Embryonic facial prominence (tissue), 1 donor: ENCODE measurements around the gene KIAA0753.
"Not testable (repeated sequence)": the region's sequence is repeated elsewhere in the genome, so short reads cannot be mapped to it uniquely, and the experiment has no call there.

ENCODE experiments used
- DNase-seq: peaks from one replicate; pipeline ENCODE4 v3.0.0-alpha.2; 2016; ENCODE audit errors: extremely low spot score

The KIAA0753 gene

DNA sequence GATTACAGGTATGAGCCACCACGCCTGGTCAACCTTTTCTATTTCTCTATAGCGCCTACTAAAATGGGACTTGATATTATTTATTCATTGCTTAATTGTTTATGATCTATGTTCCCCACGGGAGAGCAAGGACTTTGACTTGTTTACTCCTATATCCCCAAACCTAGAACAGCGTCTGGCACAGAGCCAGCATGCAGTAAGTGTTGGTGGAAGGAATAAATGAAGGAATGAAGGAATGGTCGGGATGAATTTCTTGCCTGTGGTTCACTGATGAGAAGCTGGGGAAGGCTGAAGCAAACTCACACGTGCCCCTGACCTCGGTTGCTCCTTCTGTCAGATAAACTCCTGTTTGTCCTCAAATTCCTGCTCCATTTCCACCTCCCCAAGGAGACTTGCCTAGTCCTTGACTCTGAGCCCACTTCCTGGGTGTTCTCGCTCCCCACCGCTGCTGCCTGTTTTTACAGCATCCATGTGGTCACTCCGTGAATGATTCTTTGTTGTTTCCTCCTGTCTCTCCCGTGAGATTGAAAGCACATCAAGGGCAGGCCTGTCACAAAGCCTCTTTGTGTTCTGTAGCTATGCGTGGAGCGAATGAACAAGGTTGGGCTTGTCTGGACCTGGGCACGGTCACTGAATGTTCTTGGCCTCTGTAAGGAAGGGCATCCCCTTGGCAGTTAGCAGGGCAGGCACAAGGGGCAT lies 28.4 kb upstream of the KIAA0753 start:
- DNase-seq = no peak

GRCh38 chr17:6668219-6668618 lies 27.7 kb upstream of the KIAA0753 start:
- DNase-seq = no peak

- no peak for DNase-seq
Measured at GRCh38 chr17:6667516-6667915, 27.0 kb upstream of the KIAA0753 start.

- no peak for DNase-seq
Measured at GRCh38 chr17:6666557-6666956, 26.0 kb upstream of the KIAA0753 start.

- peak; percentile 65 for DNase-seq
Measured at GRCh38 chr17:6666077-6666521, 25.6 kb upstream of the KIAA0753 start.

DNA sequence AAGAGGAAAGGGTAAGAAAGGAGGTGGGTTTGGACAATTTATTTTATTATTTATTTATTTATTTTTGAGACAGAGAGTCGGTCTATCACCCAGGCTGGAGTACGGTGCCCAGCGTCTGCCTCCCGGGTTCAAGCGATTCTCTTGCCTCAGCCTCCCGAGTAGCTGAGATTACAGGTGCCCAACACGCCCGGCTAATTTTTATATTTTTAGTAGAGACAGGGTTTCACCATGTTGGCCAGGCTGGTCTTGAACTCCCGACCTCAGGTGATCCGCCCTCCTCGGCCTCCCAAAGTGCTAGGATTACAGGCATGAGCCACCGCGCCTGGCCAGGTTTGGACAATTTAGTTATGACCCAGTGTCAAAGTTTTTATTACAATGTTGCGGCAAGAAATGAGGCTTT lies 22.7 kb upstream of the KIAA0753 start:
- not testable (repeated sequence) for DNase-seq

DNA sequence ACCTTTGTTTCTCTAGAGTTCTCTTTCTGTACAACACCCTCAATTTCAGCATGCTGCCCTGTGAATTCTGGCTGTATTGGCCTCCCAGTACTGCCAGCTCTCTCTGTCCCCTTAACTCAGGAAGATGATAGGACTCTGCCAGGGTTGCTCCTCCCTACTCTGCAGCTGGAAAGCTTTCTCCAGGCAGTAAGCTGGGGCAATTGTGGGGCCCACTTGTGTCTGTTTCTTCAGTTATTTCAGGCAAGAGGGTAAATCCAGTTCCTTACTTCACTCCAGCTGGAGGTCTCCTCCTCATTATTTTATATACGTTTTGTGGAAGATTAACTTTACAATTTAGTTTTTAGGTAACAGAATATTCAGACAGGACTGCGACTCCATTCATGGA lies 20.9 kb upstream of the KIAA0753 start:
- no peak for DNase-seq

DNA sequence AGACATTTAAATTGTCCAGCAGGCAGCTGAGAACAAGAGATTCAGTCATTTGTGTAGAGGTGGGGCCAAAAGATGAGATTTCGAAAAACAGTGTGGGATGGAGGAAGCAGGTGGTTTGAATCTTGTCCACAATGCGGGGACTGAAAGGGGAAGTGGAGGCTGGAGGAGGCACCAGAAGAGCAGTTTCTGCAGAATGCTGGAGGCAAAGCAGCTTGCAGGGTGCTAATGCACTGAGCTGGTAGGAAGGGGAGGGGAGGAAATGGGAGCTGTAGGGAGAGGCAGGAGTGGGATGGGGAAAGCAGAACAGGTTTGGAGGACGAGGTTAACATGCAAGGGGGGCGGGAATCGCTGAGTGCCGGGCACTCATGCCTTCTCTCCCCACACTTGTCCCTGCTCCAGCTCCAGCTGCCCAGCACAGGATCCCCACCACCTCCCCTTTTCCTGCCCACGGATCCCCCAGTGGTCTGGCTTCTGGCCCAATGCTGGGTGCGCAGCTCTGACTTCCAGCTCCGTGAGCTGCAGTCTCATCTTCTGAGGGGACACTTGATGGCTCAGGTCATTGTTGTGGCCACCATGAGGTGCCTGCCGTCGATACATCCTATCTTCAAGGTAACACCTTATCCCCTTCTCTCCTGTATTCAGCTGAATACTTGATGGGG lies 20.4 kb upstream of the KIAA0753 start:
- no peak for DNase-seq

DNA sequence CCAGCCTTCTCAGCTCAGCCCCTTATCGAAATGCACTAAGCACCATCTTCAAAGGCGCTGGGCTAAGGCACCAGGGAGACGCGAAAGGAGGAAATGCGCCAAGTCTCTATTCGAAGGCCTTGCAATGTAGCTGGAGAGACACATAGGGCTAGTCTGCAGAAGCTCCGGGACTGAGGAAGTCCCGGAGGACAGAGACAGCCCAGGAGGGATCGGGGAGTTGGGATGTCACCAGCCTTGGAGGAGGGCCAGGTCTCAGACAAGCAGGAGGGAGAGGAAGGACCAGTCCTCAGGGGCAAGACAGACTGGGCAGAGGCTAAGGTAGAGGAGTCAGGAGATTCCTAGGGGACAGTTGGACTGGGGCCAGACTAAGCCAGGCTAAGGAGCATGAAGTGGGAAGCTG lies 19.6 kb upstream of the KIAA0753 start:
- no peak for DNase-seq

DNA sequence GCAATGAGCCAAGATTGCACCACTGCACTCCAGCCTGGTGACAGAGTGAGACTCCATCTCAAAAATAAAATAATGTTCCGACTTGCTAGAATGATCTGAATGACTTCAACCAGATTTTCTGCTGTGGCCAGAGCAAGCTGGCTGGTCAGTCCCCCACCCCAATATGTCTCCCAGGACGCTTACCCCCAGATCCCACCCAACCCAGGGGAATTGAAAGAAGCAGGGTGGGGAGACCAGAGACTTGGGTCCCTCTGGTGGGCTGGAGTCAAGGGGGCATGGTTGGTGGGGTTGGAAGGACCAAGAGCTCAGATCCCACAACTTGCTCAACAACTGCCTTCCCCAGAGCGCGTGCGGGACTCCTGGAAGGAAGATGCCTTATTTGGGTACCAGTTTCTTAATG lies 17.9 kb upstream of the KIAA0753 start:
- DNase-seq = not testable (repeated sequence)

GRCh38 chr17:6657633-6658287 lies 17.2 kb upstream of the KIAA0753 start:
- DNase-seq = no peak

DNA sequence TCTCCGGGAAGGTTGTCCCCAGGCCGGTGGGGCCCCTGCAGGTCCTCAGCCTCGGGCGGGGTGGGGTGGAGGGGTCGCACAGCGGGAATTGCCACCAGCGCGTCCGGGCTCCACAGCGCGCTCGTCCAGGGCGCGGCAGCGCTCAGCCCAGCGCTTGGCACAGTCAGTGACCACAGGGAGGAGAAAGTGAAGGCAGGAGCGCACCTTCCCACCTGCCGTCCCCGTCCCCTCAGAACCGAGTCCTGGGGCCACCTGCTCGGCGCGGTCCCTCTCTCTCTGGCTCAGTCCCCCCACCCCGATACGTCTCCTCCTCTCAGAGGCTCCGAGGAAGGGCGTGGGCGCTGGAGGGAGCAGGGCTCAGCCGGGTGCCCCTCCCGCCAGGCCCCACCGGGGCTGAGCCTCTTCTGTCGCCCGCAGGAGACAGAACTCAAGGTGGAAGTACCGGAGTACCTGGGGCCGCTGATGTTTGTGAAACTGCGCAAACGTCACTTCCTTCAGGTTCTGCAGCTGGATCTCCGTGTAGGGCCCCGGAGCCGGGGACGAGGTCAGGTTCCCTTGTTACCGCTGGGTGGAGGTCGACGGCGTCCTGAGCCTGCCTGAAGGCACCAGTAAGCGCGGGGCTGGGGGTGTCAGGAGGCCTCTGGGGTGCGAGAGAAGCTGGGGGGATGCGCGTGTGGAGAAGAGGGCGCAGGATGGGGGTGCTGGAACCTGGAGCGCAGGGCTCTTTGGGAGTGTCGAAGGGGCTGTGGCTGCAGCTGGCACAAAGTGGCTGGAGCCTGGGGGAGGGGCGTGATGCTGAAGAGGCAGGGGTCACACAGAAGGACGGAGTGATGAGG lies 16.5 kb upstream of the KIAA0753 start:
- not testable (repeated sequence) for DNase-seq

DNA sequence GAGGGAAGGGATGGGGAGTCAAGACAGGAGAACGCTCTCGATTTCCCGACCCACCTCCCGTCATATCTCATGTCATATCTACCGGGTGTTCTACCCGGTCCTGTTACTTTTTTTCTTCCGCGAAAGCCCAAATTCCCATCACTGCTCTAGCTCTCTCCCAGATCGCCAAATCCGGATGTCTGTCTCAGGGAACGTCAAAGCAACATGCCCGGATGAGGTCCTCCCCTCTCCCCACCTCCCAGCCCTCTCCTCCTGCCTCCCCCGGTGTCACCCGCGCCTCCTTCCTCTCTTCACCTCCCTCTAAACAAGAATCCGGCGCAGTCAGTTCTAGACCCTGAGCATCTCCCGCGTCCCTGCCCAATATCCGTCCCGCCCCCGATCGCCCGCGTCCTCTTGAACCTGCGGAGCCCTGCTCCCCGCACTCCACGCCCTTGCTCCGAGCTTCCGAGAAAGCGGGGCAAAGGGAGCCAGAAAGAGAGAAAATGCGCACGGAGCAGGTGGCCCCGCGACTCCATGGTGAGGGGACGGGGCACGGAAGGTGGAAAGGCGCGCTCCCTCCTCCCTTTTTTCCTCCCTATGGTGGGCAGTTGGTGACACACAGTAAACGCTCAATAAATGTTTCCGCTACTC lies 15.3 kb upstream of the KIAA0753 start:
- DNase-seq = not testable (repeated sequence)

- DNase-seq = no peak
Measured at GRCh38 chr17:6654841-6655731, 14.6 kb upstream of the KIAA0753 start.

GRCh38 chr17:6651919-6652452 lies 11.5 kb upstream of the KIAA0753 start:
- DNase-seq = no peak

DNA sequence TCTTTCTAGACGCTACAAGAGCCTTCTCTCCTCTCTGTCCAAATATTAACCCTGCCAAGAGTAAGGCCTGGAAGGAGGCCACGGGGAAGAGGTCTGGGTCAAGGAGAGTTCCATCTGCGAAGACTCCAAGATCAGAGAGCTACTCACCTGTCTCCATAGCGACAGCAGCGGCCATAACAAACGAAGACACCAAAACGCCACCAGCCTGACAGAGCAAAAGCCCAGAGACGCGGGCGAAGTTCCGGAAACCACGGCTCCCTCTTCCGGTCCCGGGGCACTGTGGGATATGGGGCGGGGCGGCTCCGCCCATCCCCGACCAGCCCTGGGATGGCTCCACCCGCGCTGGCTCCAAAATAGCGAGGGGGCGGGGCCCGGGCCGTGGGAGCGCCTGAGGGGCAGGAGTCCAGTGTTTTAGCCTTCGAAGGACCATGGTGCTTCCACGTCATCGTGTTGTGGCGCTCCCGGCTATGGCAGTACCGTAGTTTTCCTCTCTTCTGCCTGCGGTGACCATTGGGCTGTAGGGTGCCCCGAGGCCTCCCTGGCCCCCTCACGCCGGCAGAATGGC lies 10.9 kb upstream of the KIAA0753 start, which contains the start of the genes C17orf100 and MED31:
Gene C17orf100, plus strand, starts transcription at position 409 of the 565 bp plus-strand sequence. Its CDS starts 152 bp downstream, at position 561.
Gene MED31, minus strand, starts transcription at position 252 of the 565 bp plus-strand sequence. Its CDS starts 77 bp downstream, at position 175.
- peak; percentile 82 for DNase-seq

- DNase-seq = no peak
Measured at GRCh38 chr17:6648181-6648580, 7.7 kb upstream of the KIAA0753 start.

DNA sequence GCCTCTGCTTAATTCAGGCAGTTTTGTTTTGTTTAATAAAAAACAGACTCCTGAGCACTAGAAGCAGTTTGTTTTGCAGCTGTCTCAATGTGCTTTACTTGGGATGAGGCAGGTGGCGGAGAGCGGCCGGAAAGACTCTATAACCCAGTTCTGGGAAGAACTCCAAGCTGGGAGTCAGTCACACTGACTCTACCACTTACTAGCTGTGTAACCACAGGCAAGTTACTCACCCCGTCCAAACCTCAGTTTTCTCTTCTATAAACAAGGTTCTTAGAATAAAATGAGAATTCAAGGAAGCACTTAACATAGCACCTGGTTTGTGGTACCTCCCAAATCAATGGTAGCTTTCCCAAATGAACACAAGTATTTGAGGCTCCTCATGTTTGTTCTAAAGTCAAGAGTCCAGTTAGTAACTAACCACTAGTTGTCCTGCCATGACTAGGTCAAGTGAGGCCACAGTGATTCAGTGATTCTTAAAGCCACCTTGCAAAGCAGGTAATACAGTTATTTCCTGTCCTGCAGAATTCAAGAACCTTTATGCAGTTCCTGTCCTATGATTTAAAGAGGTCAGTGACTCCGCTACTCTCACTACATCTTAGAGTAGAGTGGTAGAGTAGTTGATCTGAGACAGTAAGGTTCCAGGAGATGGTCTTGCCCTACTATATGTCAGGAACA lies 3.1 kb upstream of the KIAA0753 start:
- DNase-seq = no peak

DNA sequence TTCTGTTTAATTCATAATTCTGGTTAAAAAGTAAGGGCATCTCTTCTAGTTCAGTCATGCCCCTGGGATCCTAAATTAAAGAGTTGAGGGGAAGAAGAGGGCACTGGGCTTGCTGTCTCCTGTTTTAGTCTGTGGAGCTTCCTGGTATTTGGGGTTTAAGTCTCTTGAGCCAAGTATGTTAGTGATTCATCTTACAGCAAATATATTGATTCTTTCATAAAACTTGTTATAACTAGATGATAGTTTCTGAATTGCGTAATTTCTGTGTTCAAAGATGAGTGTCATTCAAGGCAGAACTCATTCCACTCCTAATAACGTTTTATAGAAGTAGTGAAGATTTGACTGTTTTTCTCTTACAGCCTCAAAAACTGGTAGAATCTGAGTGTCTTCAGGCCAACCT lies 2.1 kb upstream of the KIAA0753 start:
- DNase-seq = no peak
